Posterior cingulate gyrus (tissue), 11 donors: ENCODE results near the gene PHLDB2.

Experiments
- DNase-seq, 10 donors: peaks; one replicate each; pipeline versions ENCODE4 v3.0.0 to v3.0.0-alpha.2; 2020 to 2021; ENCODE audit warnings: mixed read lengths in 3 of 10
- intact Hi-C: fragments of 100-400 bp; cut with DNase I; formaldehyde crosslinking; loops from one replicate; pipeline ENCODE4 v1.15.1; 2023

The PHLDB2 gene

DNA sequence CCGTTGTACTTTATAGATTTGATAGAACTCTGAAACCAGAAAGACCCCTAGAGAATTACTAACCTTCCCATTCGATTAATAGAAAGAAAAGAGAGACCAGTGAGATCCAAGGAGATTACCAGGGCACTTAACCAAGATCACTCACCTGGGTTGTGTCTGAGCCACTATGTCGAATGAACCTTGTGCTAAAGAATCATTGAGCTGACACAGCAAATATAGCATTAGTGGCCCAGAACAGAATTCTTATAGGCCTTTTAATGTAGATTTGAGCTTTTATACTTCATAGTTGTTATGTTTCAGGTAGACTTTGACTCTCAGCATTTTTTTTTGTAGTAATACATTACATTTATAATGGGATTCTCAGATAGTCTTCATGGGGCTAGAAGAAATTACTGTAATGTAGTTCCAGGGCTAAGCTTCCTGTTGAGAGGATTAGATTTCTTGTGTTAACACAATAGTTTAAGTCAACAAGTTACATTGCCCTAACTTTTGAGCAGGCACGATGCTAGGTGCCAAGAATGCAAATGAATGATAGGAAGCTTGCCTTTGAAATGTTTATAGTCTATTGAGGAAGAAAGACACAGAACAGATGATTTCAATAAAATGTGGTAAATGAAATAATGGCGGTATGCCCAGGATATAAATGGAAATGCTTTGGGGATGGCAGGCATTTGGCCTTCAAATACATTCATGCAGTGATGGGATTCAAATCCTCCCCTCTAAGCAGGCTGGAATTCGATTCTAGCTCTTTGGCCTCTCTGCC lies 95.3 kb downstream of the PHLDB2 start:
- intact Hi-C loops = no loop called here
- DNase-seq = no peak

GRCh38 chr3:111955876-111956275 lies 96.8 kb downstream of the PHLDB2 start:
- intact Hi-C loops = no loop called here

DNA sequence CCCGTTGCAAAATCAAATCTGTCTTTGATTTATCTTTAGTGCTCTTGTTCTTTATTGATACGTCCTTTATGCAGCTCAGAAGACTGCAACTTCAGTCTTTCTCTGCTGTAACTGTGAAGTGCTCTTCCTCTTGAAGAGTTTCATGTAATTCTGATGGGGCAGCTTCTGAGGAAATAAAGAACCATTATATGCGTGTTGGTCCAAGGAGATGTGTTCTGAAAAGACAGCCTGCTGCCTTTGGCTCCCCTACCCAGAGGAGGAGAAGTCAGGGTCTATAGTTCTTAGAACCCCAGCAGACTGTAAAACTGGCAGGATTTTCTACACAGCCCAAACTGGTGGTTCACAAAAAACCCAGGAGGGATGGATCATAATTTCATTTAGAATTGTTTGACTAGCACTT lies 97.4 kb downstream of the PHLDB2 start:
- intact Hi-C loops = no loop called here
- DNase-seq = no peak

More at GRCh38 chr3:111955876-111956275, 96.8 kb downstream of the PHLDB2 start:
- no peak for DNase-seq

- DNase-seq = no peak
- intact Hi-C loops = no loop called here
These were observed 98.1 kb downstream of the PHLDB2 start for GRCh38 chr3:111956995-111957734.

DNA sequence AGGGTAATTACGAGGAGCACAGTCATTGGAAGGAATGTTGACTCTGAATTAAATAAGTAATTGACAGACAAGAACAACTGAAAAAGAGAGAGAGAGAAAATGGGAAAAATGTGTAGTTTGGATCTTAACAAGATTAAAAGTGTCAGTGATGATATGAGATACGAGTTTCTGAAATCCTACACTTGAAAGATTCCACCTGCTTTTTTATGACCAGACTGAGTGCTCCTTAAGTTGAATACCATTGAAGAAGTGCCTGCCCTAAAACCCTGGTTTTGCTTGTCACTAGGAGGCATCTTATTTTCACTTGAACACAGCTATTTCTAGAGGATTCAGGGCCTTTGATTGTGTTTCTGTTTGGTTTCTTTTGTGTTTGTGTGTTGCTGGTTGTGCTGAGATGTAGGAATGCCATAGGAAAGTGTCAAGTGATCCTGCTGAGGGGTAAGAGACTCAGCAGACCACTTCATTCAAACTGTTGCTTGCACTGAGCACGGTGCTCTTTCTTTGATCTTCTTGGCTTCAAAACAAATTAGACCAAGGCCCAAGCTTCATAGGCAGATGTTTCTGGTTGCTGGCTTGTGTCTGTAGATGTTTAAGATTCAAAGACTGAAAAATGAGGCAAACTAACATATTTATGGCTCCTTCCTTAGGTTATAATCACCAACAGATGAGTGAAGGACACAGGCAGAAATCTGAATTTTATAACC lies 102.5 kb downstream of the PHLDB2 start:
- no peak for DNase-seq
- intact Hi-C loops = no loop called here

GRCh38 chr3:111963424-111963823 lies 104.4 kb downstream of the PHLDB2 start:
- DNase-seq = no peak
- intact Hi-C loops = no loop called here

- intact Hi-C loops = loop anchor here (5.0 kb wide), 1 partner anchor 298 kb away; no protein-coding TSS in a partner anchor
- DNase-seq = no peak
These were observed 106.4 kb downstream of the PHLDB2 start for GRCh38 chr3:111965484-111965883.

DNA sequence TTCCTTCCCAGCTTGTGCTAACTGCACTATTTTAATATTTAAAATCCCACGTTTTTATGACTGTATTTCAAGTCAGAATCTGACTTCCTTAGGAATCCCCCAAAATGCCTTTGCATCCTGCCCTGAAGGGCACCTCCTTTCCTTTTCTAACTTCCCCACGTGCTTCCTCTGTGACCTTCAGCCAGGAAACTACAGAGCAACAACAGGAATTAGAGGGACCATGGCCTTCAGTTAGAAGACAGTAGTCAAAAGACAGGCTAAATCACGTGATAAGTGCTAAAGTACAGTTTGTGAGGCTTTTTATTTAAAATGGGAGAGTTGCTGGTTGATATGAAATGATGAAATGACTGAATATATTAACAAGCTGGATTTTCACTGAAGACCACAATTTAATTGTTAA lies 108.0 kb downstream of the PHLDB2 start:
- intact Hi-C loops = loop anchor here (1.0 to 5.0 kb wide), 3 partner anchors 72 to 300 kb away; no protein-coding TSS in a partner anchor
- no peak for DNase-seq

GRCh38 chr3:111967651-111968274 lies 108.7 kb downstream of the PHLDB2 start:
- intact Hi-C loops = loop anchor here (1.0 to 5.0 kb wide), 3 partner anchors 73 to 300 kb away; no protein-coding TSS in a partner anchor
- DNase-seq = peak; percentile 58 to 96 (median 84)

DNA sequence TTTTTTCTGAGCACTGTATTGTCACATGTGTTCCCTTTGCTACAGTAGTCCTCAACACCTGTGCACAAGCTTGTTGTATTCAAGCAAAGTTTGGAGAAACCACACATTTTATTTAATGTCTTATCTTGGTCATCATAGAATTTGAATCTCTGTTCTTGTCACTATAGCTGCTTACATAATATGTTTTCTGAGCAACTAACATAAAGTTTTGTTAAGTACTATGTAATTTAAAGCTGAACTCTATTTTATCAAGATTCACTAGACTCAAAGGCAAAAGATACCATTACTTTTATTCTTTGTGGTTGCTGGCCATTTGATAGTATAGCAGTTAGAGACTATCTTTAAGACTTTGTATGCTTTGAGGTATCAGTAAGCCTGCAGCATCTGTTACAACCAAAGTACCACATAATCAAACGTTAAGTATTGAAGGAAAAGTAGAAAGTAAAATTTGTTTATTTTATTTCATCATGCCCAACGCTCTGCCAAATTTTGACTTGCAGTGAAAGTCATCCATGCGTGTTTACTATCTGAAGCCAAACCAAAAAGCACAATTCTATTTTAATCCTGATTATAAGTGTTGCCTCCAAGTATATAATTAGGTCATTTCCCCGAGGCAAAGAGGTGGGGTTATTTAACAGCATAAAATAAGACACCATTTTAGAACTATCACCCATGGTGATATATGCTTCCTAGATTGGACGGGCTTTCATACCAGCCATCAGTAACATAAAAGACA lies 109.4 kb downstream of the PHLDB2 start:
- intact Hi-C loops = loop anchor here (5.0 kb wide), 1 partner anchor 301 kb away; no protein-coding TSS in a partner anchor
- DNase-seq = no peak

GRCh38 chr3:111970376-111970775 lies 111.3 kb downstream of the PHLDB2 start:
- DNase-seq = no peak
- intact Hi-C loops = no loop called here

DNA sequence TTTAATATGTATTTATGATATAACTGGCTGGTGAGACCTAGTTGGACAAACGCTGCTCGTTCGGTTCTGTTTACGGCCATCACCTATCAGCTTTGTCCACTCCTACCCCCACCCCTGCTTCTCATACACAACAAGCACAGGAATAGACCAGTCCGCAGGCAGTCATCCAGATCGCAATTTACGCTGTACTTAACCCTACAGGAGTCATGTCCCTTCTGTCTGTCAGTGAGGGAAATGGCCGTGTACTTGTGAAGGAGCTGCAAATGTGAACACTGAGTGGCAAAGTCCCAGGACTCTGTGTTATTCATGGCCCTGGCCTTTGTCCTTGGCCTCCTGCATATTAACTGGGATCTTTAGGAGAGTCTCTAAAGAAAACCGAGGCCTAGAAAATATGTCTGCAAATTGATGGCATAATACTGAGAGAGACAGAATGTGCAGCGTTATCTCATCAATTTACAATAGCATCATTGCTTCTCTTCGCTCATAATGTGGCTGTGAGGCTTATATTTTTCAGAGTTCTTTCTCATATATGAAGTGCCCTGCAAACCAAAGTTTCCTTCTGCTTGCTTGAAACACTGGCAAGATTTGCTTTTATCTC lies 112.6 kb downstream of the PHLDB2 start:
- intact Hi-C loops = no loop called here
- no peak for DNase-seq

DNA sequence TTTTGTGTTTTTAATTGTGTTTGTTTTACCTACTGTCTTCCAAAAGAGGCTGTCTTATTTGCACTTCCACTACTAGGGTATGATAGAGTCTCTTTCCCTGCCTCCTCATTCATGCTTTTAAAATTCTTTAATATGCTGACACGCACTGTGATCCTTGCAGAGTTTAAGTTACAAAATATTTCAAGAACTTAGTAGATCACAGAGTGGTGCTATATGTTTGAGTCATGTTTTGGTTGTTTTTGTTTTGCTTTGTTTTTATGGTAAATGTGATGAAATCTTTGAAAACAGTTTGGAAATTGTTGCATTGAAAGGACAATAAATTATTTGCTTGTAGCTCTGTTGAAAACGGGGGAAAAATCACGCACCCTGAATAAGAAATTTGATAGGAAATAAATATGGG lies 113.8 kb downstream of the PHLDB2 start:
- intact Hi-C loops = no loop called here
- no peak for DNase-seq

GRCh38 chr3:111975131-111975530 lies 116.1 kb downstream of the PHLDB2 start:
- DNase-seq = no peak
- intact Hi-C loops = no loop called here

DNA sequence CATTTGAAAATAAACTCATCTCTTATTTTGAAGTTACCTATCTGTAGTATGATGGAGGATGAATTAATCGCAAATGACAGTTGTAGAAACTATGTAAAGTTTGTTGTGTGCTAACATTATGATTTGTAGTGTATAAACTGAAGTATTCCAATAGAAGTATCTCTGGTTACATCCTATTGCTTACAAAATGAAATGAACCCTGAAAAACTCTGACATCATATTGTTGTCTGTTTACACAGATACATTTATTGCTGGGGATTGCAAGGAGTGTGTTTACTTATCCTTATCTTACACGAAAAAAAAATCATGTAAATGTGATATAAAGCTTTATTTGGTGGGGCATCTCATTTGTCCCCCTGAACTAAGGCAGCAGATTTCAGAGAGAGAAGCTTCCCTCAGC lies 117.2 kb downstream of the PHLDB2 start:
- intact Hi-C loops = no loop called here
- no peak for DNase-seq

GRCh38 chr3:111978583-111979433 lies 119.7 kb downstream of the PHLDB2 start, which contains the start of gene ABHD10:
Gene ABHD10 (plus strand): TSS chr3:111979026. CDS start chr3:111979062, 36 bp downstream.
- DNase-seq = peak; percentile 93 to 99 (median 96)
- intact Hi-C loops = no loop called here

DNA sequence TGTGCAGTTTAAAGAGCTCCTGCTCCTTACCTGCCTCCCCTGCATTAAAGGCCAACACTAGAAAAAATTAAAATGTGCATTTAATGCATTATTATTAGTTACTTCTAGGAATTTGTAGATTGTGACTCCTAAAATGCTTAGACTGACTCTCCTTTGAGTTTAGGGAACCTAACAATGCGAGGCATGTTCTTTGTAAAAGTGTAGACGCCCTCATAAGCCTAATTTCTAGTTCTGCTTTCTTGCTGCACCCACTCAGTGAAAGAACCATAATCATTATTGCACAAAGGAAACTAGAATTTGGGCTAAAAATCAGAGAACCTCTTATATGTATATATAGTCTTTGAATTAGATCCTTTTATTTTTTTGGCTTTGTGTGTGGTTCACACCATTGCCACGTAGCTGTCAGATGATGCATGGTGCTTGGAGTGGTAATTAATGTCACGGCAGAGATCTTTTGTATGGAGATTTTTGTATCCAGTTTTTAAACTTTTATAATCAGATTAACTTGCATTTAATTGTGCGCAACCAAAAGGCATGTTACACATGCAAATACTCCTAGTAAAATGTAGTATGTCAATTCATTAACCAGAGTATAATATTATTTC lies 120.5 kb downstream of the PHLDB2 start:
- intact Hi-C loops = no loop called here
- DNase-seq = no peak
